Hepatocyte (in vitro differentiated cells): ENCODE results near the gene RARB. TPM values are rescaled to one million over a fixed set of nuclear protein-coding genes. Genes with fewer than 3 reads are reported as not detected.
A peak's percentile ranks its signal among the peaks of the same experiment; 100 is the strongest.

Experiments used
- DNase-seq: peaks from one replicate; pipeline ENCODE4 v3.0.0-alpha.2; 2016; ENCODE audit warnings: low spot score
- H2AFZ ChIP-seq: fragments of 200-600 bp; sonication (generic); 2 replicates; pipeline ENCODE4 v1.6.0; 2016; ENCODE audit warnings: antibody characterized with exemption, mild to moderate bottlenecking
- H3K27ac ChIP-seq: fragments of 200-600 bp; sonication (generic); 2 replicates; pipeline ENCODE4 v1.5.1; 2016; ENCODE audit warnings: mild to moderate bottlenecking
- H3K27me3 ChIP-seq: fragments of 200-600 bp; sonication (generic); 2 replicates; pipeline ENCODE4 v1.6.1; 2016
- H3K36me3 ChIP-seq: fragments of 200-600 bp; sonication (generic); replicated peaks from 2 replicates; pipeline ENCODE4 v1.5.1; 2016; ENCODE audit warnings: low read depth; ENCODE audit not compliant: insufficient read depth
- H3K4me1 ChIP-seq: fragments of 200-600 bp; sonication (generic); 2 replicates; pipeline ENCODE4 v1.5.1; 2016; ENCODE audit warnings: mild to moderate bottlenecking, moderate library complexity; ENCODE audit not compliant: insufficient read depth
- H3K4me2 ChIP-seq: fragments of 200-600 bp; sonication (generic); 2 replicates; pipeline ENCODE4 v1.6.0; 2016
- H3K4me3 ChIP-seq: fragments of 200-600 bp; sonication (generic); 2 replicates; pipeline ENCODE4 v1.5.1; 2016; ENCODE audit warnings: mild to moderate bottlenecking
- H3K79me2 ChIP-seq: fragments of 200-600 bp; sonication (generic); 2 replicates; pipeline ENCODE4 v1.6.0; 2017; ENCODE audit warnings: mild to moderate bottlenecking
- H3K9me2 ChIP-seq: fragments of 200-600 bp; sonication (generic); replicated peaks from 2 replicates; pipeline ENCODE4 v1.6.0; 2017; ENCODE audit warnings: mild to moderate bottlenecking; ENCODE audit not compliant: insufficient read depth
- H3K9me3 ChIP-seq: fragments of 200-600 bp; sonication (generic); 2 replicates; pipeline ENCODE4 v1.5.1; 2016; ENCODE audit warnings: low read depth, mild to moderate bottlenecking
- H4K20me1 ChIP-seq: fragments of 200-600 bp; sonication (generic); 2 replicates; pipeline ENCODE4 v1.6.0; 2016; ENCODE audit warnings: mild to moderate bottlenecking; ENCODE audit not compliant: insufficient read depth, poor library complexity, severe bottlenecking
- EZH2 ChIP-seq: fragments of 200-600 bp; sonication (generic); IDR thresholded peaks from 2 replicates; pipeline ENCODE4 v1.6.1; 2016; ENCODE audit warnings: antibody characterized with exemption, mild to moderate bottlenecking, borderline replicate concordance
- EZH2phosphoT487 ChIP-seq: fragments of 200-600 bp; sonication (generic); IDR thresholded peaks from one replicate; pipeline ENCODE4 v1.6.1; 2018; ENCODE audit warnings: antibody characterized with exemption, mild to moderate bottlenecking, low read depth, moderate library complexity; ENCODE audit not compliant: unreplicated experiment, severe bottlenecking
- WGBS: methylation state at CpG from one replicate; pipeline ENCODE4 v1.1.6; 2016; ENCODE audit warnings: low lambda C conversion rate; ENCODE audit errors: missing lambda C conversion rate; 5-methylcytosine and 5-hydroxymethylcytosine counted together
- polyA plus RNA-seq: library from polyadenylated mRNA; unstranded; fragments of >200 nt; fragmentation: Nextera tagmentation; extraction: Ambion mirVana; gene quantifications from 2 replicates; pipeline ENCODE4 v1.2.1, GENCODE V29; 2016
- total RNA-seq: library from RNA; depleted of rRNA; stranded (reverse); fragments of >200 nt; gene quantifications from 2 replicates; pipeline ENCODE4 v1.2.3, GENCODE V29; 2014
- TF ChIP-seq, protein P1 (sequence below): fragments of 200-600 bp; sonication (generic); IDR thresholded peaks from 2 replicates; pipeline ENCODE4 v1.5.1; 2016; ENCODE audit warnings: antibody characterized with exemption, mild to moderate bottlenecking; ENCODE audit not compliant: poor library complexity

RARB gene
- total and polyA plus RNA-seq, 2 experiments from 2014 or later: 22.2 to 30.7 TPM

DNA sequence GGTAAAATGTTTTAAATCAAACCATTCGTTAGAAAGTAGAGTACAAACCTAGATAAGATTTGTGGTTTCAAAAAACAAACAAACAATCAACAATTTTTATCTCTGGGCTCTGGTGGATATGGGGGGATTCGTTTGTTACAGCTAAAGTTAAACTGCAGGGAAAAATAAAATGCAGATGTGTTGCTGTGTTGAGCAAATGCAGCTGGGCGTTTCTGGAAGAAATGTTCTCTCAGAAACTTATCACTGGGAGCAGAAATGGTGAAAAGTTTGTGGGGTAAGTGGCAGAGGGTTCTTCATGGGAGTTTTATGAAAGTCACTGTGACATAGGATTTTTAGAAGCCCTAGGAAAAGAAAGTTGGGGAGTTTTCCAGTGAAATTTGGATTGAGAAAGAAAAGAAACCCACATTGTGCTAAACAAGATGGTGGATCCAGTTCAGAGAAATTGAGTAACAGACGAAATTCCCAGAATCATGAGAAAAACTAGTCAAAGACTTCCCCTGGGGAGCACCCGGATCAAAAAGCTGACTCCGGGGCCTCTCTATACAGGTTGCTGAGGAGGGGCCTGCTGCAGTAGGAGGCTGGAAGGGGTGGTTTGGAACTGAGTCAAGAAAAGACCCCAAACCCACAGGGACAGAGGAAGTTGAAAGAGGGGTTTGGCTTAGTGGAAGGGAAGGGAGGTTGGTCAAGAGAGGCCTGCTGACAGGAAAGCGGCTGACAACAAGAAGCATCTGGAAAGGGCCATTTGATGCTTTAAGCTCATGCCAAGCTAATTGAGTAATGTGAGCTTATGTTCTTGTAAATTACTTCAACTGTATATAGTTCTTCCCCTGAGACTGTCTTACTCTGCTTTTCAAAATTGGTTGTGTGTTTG, 108.7 kb downstream of the RARB start:
- Histone ChIP-seq H4K20me1 (no peaks in the 10 kb centered on the region), H2AFZ (no peak overlapping the region), H3K79me2 (peaks cover 46% of the 10 kb centered on the region), H3K4me1 (peaks cover 24% of the 10 kb centered on the region), H3K9me3 (no peaks in the 10 kb centered on the region), H3K9me2 (no peaks in the 10 kb centered on the region), H3K4me3 (no peak overlapping the region), H3K27ac (peak overlapping the region; percentile 80), H3K4me2 (no peak overlapping the region), H3K27me3 (no peaks in the 10 kb centered on the region), H3K36me3 (no peaks in the 10 kb centered on the region)
- WGBS: 60% methylated on average over 7 of the region's 7 CpGs
- TF ChIP-seq, protein P1, sequence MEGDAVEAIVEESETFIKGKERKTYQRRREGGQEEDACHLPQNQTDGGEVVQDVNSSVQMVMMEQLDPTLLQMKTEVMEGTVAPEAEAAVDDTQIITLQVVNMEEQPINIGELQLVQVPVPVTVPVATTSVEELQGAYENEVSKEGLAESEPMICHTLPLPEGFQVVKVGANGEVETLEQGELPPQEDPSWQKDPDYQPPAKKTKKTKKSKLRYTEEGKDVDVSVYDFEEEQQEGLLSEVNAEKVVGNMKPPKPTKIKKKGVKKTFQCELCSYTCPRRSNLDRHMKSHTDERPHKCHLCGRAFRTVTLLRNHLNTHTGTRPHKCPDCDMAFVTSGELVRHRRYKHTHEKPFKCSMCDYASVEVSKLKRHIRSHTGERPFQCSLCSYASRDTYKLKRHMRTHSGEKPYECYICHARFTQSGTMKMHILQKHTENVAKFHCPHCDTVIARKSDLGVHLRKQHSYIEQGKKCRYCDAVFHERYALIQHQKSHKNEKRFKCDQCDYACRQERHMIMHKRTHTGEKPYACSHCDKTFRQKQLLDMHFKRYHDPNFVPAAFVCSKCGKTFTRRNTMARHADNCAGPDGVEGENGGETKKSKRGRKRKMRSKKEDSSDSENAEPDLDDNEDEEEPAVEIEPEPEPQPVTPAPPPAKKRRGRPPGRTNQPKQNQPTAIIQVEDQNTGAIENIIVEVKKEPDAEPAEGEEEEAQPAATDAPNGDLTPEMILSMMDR: no peak
- TF ChIP-seq EZH2 (no peak), EZH2phosphoT487 (no peak)
- peak; percentile 19 for DNase-seq

DNA sequence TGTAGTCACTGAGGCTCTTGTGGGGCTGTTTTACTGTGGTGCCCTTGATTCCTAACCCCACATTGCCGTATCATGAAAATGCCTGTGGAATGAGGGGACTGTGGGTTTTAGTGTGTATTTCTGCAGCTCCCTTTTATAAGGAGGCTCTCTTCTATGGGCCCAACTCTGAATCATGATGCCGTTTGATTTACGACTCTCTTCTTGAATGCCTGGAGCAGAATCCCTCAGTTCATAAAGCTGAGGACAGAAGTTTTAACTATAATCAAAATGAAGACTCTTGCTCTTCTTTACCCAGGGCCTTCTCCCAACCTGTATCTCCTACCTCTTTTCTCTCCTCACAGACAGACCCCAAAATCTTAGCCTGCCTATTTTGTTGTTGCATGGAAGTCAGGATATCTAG, 109.5 kb downstream of the RARB start:
- Histone ChIP-seq H3K4me2 (no peak overlapping the region), H3K79me2 (peaks cover 46% of the 10 kb centered on the region), H4K20me1 (no peaks in the 10 kb centered on the region), H3K4me3 (no peak overlapping the region), H3K9me3 (no peaks in the 10 kb centered on the region), H3K9me2 (no peaks in the 10 kb centered on the region), H2AFZ (no peak overlapping the region), H3K4me1 (peaks cover 24% of the 10 kb centered on the region), H3K36me3 (no peaks in the 10 kb centered on the region), H3K27me3 (no peaks in the 10 kb centered on the region), H3K27ac (peak overlapping the region; percentile 80)
- 50% methylated on average over 3 of the region's 3 CpGs for WGBS
- TF ChIP-seq EZH2phosphoT487 (no peak), EZH2 (no peak)
- TF ChIP-seq, protein P1: no peak
- no peak for DNase-seq

DNA sequence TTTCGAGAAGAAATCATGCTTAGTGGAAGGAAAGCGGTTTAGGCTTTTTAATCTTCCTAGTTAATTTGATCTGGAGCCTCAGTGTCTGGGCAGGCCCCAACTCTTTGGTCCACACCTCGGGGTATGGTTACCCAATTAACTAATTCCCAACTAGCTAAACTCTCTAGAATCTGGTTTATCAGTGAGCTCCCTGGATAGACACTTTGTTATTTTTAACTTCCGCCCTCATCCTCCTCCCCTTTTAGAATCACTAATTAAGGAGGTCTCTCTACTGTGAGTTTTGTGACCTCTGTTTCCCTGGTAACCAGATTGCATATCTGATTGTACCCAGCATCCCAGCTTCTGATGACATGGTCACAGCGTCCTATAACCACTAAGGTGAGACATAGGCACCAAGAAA, 112.2 kb downstream of the RARB start:
- Histone ChIP-seq H2AFZ (no peak overlapping the region), H3K4me1 (peaks cover 15% of the 10 kb centered on the region), H3K79me2 (peaks cover 58% of the 10 kb centered on the region), H3K9me3 (no peaks in the 10 kb centered on the region), H3K36me3 (no peaks in the 10 kb centered on the region), H3K9me2 (no peaks in the 10 kb centered on the region), H3K4me2 (no peak overlapping the region), H4K20me1 (no peaks in the 10 kb centered on the region), H3K27ac (no peak overlapping the region), H3K27me3 (no peaks in the 10 kb centered on the region), H3K4me3 (no peak overlapping the region)
- no peak for DNase-seq
- WGBS: 71% methylated on average over 5 of the region's 5 CpGs
- TF ChIP-seq, protein P1: no peak
- TF ChIP-seq EZH2 (no peak), EZH2phosphoT487 (no peak)
